ENCODE results near the gene EDIL3. TPM values are rescaled to one million over a fixed set of nuclear protein-coding genes. Genes with fewer than 3 reads are reported as not detected.
A peak's percentile ranks its signal among the peaks of the same experiment; 100 is the strongest.

Gene EDIL3
- 10 to 100 TPM; 15.9 to 29.3 (median 24.8) TPM for total RNA-seq

GRCh38 chr5:84384604-84385575 lies at the start of gene EDIL3:
EDIL3 (minus strand) TSS chr5:84384880; CDS start chr5:84384374, 506 bp downstream.
- H3K4me1 ChIP-seq, result peaks cover 0 to 38% (median 9%) of the 10 kb centered on the region in 4 donors
- H3K4me3 ChIP-seq, result peak within 1 kb of the TSS; percentile 44 to 68 (median 50)
- DNase-seq (ENCODE audit: low spot score in 2 of 2), result no peak
- H3K36me3 ChIP-seq, result no peaks in the 10 kb centered on the region
- TF ChIP-seq POLR2A (IDR thresholded peaks at IDR 0.05) (no peak), EP300 (IDR thresholded peaks at IDR 0.05) (no peak), CTCF (IDR thresholded peaks at IDR 0.05) (no peak)
- no peaks in the 10 kb centered on the region for H3K9me3 ChIP-seq
- peak within 1 kb of the TSS; percentile 10 to 83 (median 76) for H3K27ac ChIP-seq
- 1 to 2% methylated on average over 30 to 34 of the region's 54 CpGs for WGBS, 2 donors
- H3K27me3 ChIP-seq, result peaks cover 0 to 21% of the 10 kb centered on the region in 2 donors

GRCh38 chr5:84433461-84433860 lies 48.8 kb upstream of the EDIL3 start:
- Histone ChIP-seq H3K27me3 (no peaks in the 10 kb centered on the region), H3K36me3 (no peaks in the 10 kb centered on the region), H3K4me3 (no peak overlapping the region), H3K4me1 (peaks cover 0 to 3% (median 0%) of the 10 kb centered on the region in 4 donors), H3K27ac (no peak overlapping the region), H3K9me3 (peaks cover 0 to under 1% (median 0%) of the 10 kb centered on the region in 4 donors)
- 68 to 79% methylated on average over 1 of the region's 1 CpG for WGBS, 2 donors
- TF ChIP-seq EP300 (IDR thresholded peaks at IDR 0.05) (no peak), CTCF (IDR thresholded peaks at IDR 0.05) (no peak), POLR2A (IDR thresholded peaks at IDR 0.05) (no peak)
- no peak for DNase-seq (ENCODE audit: low spot score in 2 of 2)

- Histone ChIP-seq H3K4me3 (no peak overlapping the region), H3K27ac (no peak overlapping the region), H3K27me3 (no peaks in the 10 kb centered on the region), H3K9me3 (peaks cover 0 to 9% (median 0%) of the 10 kb centered on the region in 4 donors), H3K36me3 (no peaks in the 10 kb centered on the region), H3K4me1 (no peaks in the 10 kb centered on the region)
- TF ChIP-seq CTCF (IDR thresholded peaks at IDR 0.05) (no peak), EP300 (IDR thresholded peaks at IDR 0.05) (no peak), POLR2A (IDR thresholded peaks at IDR 0.05) (no peak)
- DNase-seq (ENCODE audit: low spot score in 2 of 2), result no peak
- WGBS, 2 donors, result 71 to 79% methylated on average over 3 of the region's 3 CpGs
These were observed 46.4 kb upstream of the EDIL3 start for GRCh38 chr5:84430863-84431663.

- no peak for DNase-seq (ENCODE audit: low spot score in 2 of 2)
- Histone ChIP-seq H3K9me3 (peaks cover 0 to 9% (median 0%) of the 10 kb centered on the region in 4 donors), H3K4me3 (no peak overlapping the region), H3K4me1 (no peaks in the 10 kb centered on the region), H3K36me3 (no peaks in the 10 kb centered on the region), H3K27me3 (no peaks in the 10 kb centered on the region), H3K27ac (no peak overlapping the region)
- TF ChIP-seq CTCF (IDR thresholded peaks at IDR 0.05) (no peak), EP300 (IDR thresholded peaks at IDR 0.05) (no peak), POLR2A (IDR thresholded peaks at IDR 0.05) (no peak)
These were observed 45.4 kb upstream of the EDIL3 start for GRCh38 chr5:84430079-84430478.

Measured in tibial nerve (tissue), 4 donors.